ENCODE results near the gene LSP1.

GRCh38 chr11:1899090-1899489 is 46.2 kb downstream of the LSP1 start:
- TF ChIP-seq CTCF (IDR thresholded peaks at IDR 0.05) (no peak), POLR2AphosphoS5 (IDR thresholded peaks at IDR 0.05) (no peak), POLR2A (IDR thresholded peaks at IDR 0.05) (no peak)
